Measurements from ENCODE around the gene KANK2. TPM values are rescaled to one million over a fixed set of nuclear protein-coding genes. Genes with fewer than 3 reads are reported as not detected.
"Not testable (repeated sequence)": the region's sequence is repeated elsewhere in the genome, so short reads cannot be mapped to it uniquely, and the experiment has no call there.

KANK2 gene
- total RNA-seq, 6 donors from 2014 or later = 144 to 295 (median 240) TPM

GRCh38 chr19:11181488-11181887, 15.9 kb downstream of the KANK2 start:
- H3K36me3 ChIP-seq = peaks cover 8 to 39% (median 24%) of the 10 kb centered on the region in 4 donors
- H3K4me3 ChIP-seq = no peak overlapping the region
- peak overlapping the region in 1 of 4 donors; percentile 42 for H3K27ac ChIP-seq
- peaks cover 14 to 35% (median 32%) of the 10 kb centered on the region in 4 donors for H3K4me1 ChIP-seq
- TF ChIP-seq POLR2AphosphoS5 (IDR thresholded peaks at IDR 0.05) (no peak), EP300 (IDR thresholded peaks at IDR 0.05) (no peak), POLR2A (IDR thresholded peaks at IDR 0.05) (no peak)
- H3K27me3 ChIP-seq = no peaks in the 10 kb centered on the region
- WGBS, 2 donors = 91 to 92% methylated on average over 4 of the region's 4 CpGs
- ATAC-seq (ENCODE audit: low FRiP score in 2 of 2) = no peak
- no peak for DNase-seq
- no peaks in the 10 kb centered on the region for H3K9me3 ChIP-seq

DNA sequence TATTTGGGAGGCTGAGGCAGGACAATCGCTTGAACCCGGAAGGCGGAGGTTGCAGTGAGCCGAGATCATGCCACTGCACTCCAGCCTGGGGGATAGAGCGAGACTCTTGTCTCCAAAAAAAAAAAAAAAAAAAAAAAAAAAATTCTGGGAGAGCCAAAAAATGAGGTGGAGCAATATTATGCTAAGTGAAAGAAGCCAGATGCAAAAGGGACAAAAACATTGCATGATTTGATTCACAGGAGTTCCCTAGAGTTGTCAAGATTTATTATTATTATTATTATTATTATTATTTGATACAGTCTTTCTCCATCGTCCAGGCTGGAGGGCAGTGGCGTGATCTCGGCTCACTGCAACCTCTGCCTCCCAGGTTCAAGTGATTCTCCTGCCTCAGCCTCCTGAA, 16.4 kb downstream of the KANK2 start:
- not testable (repeated sequence) for H3K4me3 ChIP-seq, H3K9me3 ChIP-seq, H3K27me3 ChIP-seq, DNase-seq
- Histone ChIP-seq H3K36me3 (peaks cover 9 to 39% (median 26%) of the 10 kb centered on the region in 4 donors), H3K27ac (peak overlapping the region in 2 of 4 donors; percentile 45 to 48), H3K4me1 (peaks cover 14 to 35% (median 32%) of the 10 kb centered on the region in 4 donors)
- 66 to 96% methylated on average over 8 of the region's 8 CpGs for WGBS, 2 donors
- peak in 1 of 2 donors; percentile 26 for ATAC-seq (ENCODE audit: low FRiP score in 2 of 2)

DNA sequence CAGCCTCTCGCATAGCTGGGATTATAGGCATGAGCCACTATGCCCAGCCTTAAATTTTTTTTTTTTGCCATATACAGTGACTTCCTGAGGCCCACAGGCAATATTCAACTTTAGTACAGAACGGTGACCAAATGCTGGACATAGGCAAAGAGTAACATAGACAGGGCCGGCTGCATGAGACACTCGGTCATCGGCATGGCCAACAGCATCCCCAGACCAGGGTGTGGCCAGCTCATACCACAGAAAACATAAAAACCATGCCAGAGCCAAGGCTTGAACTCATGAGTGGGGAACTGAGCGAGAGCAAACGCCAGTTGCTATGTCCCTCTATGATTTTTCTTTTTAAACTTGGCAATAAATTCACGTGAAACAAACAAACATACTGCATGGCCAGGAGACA, 17.0 kb downstream of the KANK2 start:
- DNase-seq (no peak), ATAC-seq (ENCODE audit: low FRiP score in 2 of 2) (peak in 1 of 2 donors; percentile 87)
- Histone ChIP-seq H3K4me1 (peaks cover 11 to 30% (median 28%) of the 10 kb centered on the region in 4 donors), H3K9me3 (no peaks in the 10 kb centered on the region), H3K27me3 (no peaks in the 10 kb centered on the region), H3K4me3 (no peak overlapping the region), H3K27ac (peak overlapping the region; percentile 30 to 48 (median 40)), H3K36me3 (peaks cover 9 to 39% (median 30%) of the 10 kb centered on the region in 4 donors)
- WGBS, 2 donors = 73 to 78% methylated on average over 7 to 8 of the region's 8 CpGs
- TF ChIP-seq EP300 (IDR thresholded peaks at IDR 0.05) (no peak), CTCF (IDR thresholded peaks at IDR 0.05) (no peak), POLR2AphosphoS5 (IDR thresholded peaks at IDR 0.05) (no peak), POLR2A (IDR thresholded peaks at IDR 0.05) (no peak)

DNA sequence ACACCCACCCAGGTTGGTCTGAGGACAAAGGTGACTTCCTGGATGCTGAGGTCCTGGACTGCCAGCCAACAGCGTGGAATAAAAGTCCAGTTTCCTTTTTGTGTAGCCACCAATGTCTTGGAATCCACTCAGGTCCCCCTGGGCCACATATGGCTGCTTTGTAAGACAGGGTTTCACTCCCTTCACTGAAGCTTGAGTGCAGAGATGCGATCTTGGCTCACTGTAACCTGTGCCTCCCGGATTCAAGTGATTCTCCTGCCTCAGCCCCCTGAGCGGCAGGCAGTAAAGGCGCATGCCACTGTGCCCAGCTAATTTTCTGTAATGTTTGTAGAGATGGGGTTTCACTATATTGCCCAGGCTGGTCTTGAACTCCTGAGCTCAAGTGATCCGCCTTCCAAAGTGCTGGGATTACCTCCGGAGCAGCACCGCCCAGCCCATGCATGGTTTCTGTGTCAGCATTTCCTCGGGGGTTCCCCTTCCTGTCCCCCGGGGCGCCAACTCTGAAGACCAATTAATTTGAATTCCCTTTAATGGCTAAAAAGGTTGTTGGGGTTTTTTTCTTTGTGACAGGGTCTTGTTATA, 17.5 kb downstream of the KANK2 start:
- no peak for DNase-seq
- Histone ChIP-seq H3K27ac (peak overlapping the region in 3 of 4 donors; percentile 30 to 48 (median 45)), H3K36me3 (peaks cover 10 to 39% (median 31%) of the 10 kb centered on the region in 4 donors), H3K4me3 (no peak overlapping the region), H3K9me3 (no peaks in the 10 kb centered on the region), H3K4me1 (peaks cover 6 to 27% (median 24%) of the 10 kb centered on the region in 4 donors), H3K27me3 (no peaks in the 10 kb centered on the region)
- no peak for TF ChIP-seq EP300 (IDR thresholded peaks at IDR 0.05)
- no peak for TF ChIP-seq CTCF (IDR thresholded peaks at IDR 0.05)
- no peak for TF ChIP-seq POLR2A (IDR thresholded peaks at IDR 0.05)
- TF ChIP-seq POLR2AphosphoS5 (IDR thresholded peaks at IDR 0.05) = no peak
- 53 to 61% methylated on average over 10 to 11 of the region's 11 CpGs for WGBS, 2 donors
- no peak for ATAC-seq (ENCODE audit: low FRiP score in 2 of 2)

- peaks cover 6 to 20% (median 17%) of the 10 kb centered on the region in 4 donors for H3K4me1 ChIP-seq
- not testable (repeated sequence) for DNase-seq; H3K9me3 ChIP-seq; H3K4me3 ChIP-seq; ATAC-seq (ENCODE audit: low FRiP score in 2 of 2); H3K27me3 ChIP-seq
- H3K27ac ChIP-seq = peak overlapping the region in 2 of 4 donors; percentile 35 to 45
- 90 to 92% methylated on average over 9 of the region's 9 CpGs for WGBS, 2 donors
- peaks cover 15 to 46% (median 38%) of the 10 kb centered on the region in 4 donors for H3K36me3 ChIP-seq
Measured at GRCh38 chr19:11179145-11179465, 18.2 kb downstream of the KANK2 start.

DNA sequence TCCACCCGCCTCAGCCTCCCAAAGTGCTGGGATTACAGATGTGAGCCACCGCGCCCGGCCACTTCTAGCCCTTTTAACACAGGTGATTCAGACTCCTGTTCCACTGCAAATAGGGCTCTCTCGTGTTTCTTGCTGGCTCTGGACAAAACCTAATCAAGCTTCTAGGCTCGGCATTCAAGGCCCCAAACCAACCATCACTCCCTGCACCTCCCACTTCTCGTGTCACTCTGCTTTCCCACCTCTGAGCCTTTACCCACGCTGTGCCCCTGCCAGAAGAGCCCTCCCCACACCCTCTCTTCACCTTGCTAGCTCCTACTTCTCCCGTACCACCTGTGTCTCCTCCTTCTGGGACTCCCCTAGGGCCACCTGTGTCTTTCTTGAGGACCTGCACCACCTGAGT, 19.8 kb downstream of the KANK2 start:
- ATAC-seq (ENCODE audit: low FRiP score in 2 of 2) (no peak), DNase-seq (no peak)
- no peaks in the 10 kb centered on the region for H3K27me3 ChIP-seq
- no peak overlapping the region for H3K27ac ChIP-seq
- 93 to 94% methylated on average over 9 of the region's 9 CpGs for WGBS, 2 donors
- no peak overlapping the region for H3K4me3 ChIP-seq
- H3K4me1 ChIP-seq = peaks cover 6 to 17% (median 15%) of the 10 kb centered on the region in 4 donors
- H3K36me3 ChIP-seq = peaks cover 23 to 62% (median 52%) of the 10 kb centered on the region in 4 donors
- TF ChIP-seq EP300 (IDR thresholded peaks at IDR 0.05) = no peak
- no peak for TF ChIP-seq CTCF (IDR thresholded peaks at IDR 0.05)
- TF ChIP-seq POLR2AphosphoS5 (IDR thresholded peaks at IDR 0.05) = no peak
- TF ChIP-seq POLR2A (IDR thresholded peaks at IDR 0.05) = no peak
- H3K9me3 ChIP-seq = no peaks in the 10 kb centered on the region

Measured in upper lobe of left lung (tissue), 6 donors.